ENCODE results near the gene PLEKHA6.

The PLEKHA6 gene

GRCh38 chr1:204186597-204186996 lies 173.1 kb downstream of the PLEKHA6 start:
- POLR2A ChIA-PET (ENCODE audit: low non-redundant PET) = no interaction called here
- TF ChIP-seq CTCF (conservative IDR thresholded peaks at IDR 0.05; ENCODE audit: low read depth) = no peak
- CTCF ChIA-PET = interaction anchor here (1.7 kb wide), 1 partner anchor 24 kb away, joined by 5 read pairs; no protein-coding TSS in a partner anchor

GRCh38 chr1:204181116-204181515 lies 178.6 kb downstream of the PLEKHA6 start:
- no peak overlapping the region for H3K27ac ChIP-seq
- CTCF ChIA-PET = no interaction called here
- DNase-seq (ENCODE audit: low spot score) = no peak
- TF ChIP-seq CTCF (conservative IDR thresholded peaks at IDR 0.05; ENCODE audit: low read depth) = no peak
- POLR2A ChIA-PET (ENCODE audit: low non-redundant PET) = no interaction called here

More at GRCh38 chr1:204186597-204186996, 173.1 kb downstream of the PLEKHA6 start:
- no peak for DNase-seq (ENCODE audit: low spot score)
- H3K27ac ChIP-seq = no peak overlapping the region

- DNase-seq (ENCODE audit: low spot score) = no peak
- ChIA-PET POLR2A (ENCODE audit: low non-redundant PET) (no interaction called here), CTCF (interaction anchor here (0.5 to 1.9 kb wide), 3 partner anchors 18 to 125 kb away, joined by 3 to 10 read pairs (median 4); no protein-coding TSS in a partner anchor)
- TF ChIP-seq CTCF (conservative IDR thresholded peaks at IDR 0.05; ENCODE audit: low read depth) = no peak
- H3K27ac ChIP-seq = no peak overlapping the region
Observed at GRCh38 chr1:204180133-204180532, 179.6 kb downstream of the PLEKHA6 start.

GRCh38 chr1:204178487-204179281 lies 181.0 kb downstream of the PLEKHA6 start:
- no peak for TF ChIP-seq CTCF (conservative IDR thresholded peaks at IDR 0.05; ENCODE audit: low read depth)
- ChIA-PET POLR2A (ENCODE audit: low non-redundant PET) (no interaction called here), CTCF (interaction anchor here (0.5 to 1.9 kb wide), 3 partner anchors 16 to 103 kb away, joined by 3 to 10 read pairs (median 4); no protein-coding TSS in a partner anchor)
- H3K27ac ChIP-seq = no peak overlapping the region
- DNase-seq (ENCODE audit: low spot score) = no peak

- ChIA-PET CTCF (interaction anchor here (0.6 kb wide), 2 partner anchors 219 to 228 kb away, joined by 5 to 7 read pairs; no protein-coding TSS in a partner anchor), POLR2A (ENCODE audit: low non-redundant PET) (no interaction called here)
- H3K27ac ChIP-seq = no peak overlapping the region
- no peak for DNase-seq (ENCODE audit: low spot score)
- no peak for TF ChIP-seq CTCF (conservative IDR thresholded peaks at IDR 0.05; ENCODE audit: low read depth)
Observed at GRCh38 chr1:204177133-204177532, 182.6 kb downstream of the PLEKHA6 start.

GRCh38 chr1:204176049-204176448 lies 183.7 kb downstream of the PLEKHA6 start:
- CTCF ChIA-PET = interaction anchor here (0.6 to 2.3 kb wide), 6 partner anchors 14 to 187 kb away, joined by 3 to 11 read pairs (median 5); no protein-coding TSS in a partner anchor
- no peak for TF ChIP-seq CTCF (conservative IDR thresholded peaks at IDR 0.05; ENCODE audit: low read depth)
- POLR2A ChIA-PET (ENCODE audit: low non-redundant PET) = no interaction called here
- no peak overlapping the region for H3K27ac ChIP-seq
- no peak for DNase-seq (ENCODE audit: low spot score)
